Measurements from ENCODE around the gene PRPF6.

DNA sequence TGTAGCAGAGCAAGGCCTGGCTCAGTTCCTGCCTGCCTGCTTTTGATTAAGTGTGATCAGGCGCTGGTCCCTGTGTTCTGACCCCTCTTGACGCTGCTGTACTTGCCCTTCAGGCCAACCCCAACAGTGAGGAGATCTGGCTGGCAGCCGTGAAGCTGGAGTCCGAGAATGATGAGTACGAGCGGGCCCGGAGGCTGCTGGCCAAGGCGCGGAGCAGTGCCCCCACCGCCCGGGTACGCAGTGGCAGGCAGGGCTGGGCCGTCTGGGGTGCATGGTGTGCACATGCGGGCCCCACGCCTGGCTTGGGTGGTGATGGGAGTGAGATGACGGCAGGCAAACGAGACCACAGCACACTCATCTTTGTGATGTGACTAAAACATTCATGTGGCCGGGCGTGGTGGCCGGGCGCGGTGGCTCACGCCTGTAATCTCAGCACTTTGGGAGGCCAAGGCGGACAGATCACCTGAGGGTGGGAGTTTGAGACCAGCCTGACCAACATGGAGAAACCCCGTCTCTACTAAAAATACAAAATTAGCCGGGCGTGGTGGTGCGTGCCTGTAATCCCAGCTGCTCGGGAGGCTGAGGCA is 45.0 kb downstream of the PRPF6 start:
- TF ChIP-seq, protein P1, sequence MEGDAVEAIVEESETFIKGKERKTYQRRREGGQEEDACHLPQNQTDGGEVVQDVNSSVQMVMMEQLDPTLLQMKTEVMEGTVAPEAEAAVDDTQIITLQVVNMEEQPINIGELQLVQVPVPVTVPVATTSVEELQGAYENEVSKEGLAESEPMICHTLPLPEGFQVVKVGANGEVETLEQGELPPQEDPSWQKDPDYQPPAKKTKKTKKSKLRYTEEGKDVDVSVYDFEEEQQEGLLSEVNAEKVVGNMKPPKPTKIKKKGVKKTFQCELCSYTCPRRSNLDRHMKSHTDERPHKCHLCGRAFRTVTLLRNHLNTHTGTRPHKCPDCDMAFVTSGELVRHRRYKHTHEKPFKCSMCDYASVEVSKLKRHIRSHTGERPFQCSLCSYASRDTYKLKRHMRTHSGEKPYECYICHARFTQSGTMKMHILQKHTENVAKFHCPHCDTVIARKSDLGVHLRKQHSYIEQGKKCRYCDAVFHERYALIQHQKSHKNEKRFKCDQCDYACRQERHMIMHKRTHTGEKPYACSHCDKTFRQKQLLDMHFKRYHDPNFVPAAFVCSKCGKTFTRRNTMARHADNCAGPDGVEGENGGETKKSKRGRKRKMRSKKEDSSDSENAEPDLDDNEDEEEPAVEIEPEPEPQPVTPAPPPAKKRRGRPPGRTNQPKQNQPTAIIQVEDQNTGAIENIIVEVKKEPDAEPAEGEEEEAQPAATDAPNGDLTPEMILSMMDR (IDR thresholded peaks at IDR 0.05) = no peak
- no peak for TF ChIP-seq EZH2 (IDR thresholded peaks at IDR 0.05; ENCODE audit: borderline replicate concordance, insufficient read depth, low read depth, low read length, poor library complexity, severe bottlenecking)
